ENCODE results near the gene RSRP1.

GRCh38 chr1:25246600-25247023, 642 bp downstream of the RSRP1 start:
- TF ChIP-seq CTCF (conservative IDR thresholded peaks at IDR 0.05; ENCODE audit: low read depth, low read length) (no peak), POLR2A (IDR thresholded peaks at IDR 0.05; ENCODE audit: low read depth, low read length) (no peak), CEBPB (IDR thresholded peaks at IDR 0.05; ENCODE audit: low read depth, low read length) (no peak), USF2 (IDR thresholded peaks at IDR 0.05; ENCODE audit: low read depth, low read length) (no peak), RFX5 (IDR thresholded peaks at IDR 0.05; ENCODE audit: low read depth, low read length) (no peak)
